ENCODE data around the gene EFHC2. TPM values are rescaled to one million over a fixed set of nuclear protein-coding genes. Genes with fewer than 3 reads are reported as not detected.

EFHC2 gene
- polyA plus RNA-seq, 1 of the 3 experiments (the other 2 are of a cell fraction): 0.03 TPM

DNA sequence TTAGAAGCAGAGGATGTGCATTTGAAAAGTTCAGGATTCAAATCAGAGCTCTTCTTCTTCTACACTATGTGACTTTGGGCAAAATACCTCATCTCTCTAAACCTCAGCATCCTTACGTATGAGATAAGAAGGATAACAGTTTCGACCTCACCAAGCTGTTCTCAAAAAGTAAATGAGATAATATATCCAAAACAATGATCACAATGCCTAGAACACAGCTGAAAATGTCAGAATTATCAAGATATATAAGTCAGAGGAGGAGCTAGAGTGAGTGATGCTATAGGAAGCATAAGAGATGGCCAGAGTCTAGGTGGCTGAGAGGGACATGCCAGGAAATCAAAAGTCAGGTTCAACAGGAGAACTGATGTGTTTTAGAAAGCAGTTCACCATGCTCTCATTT, 168.0 kb downstream of the EFHC2 start:
- Histone ChIP-seq H3F3A (replicated peaks; ENCODE audit: insufficient read depth) (no peaks in the 10 kb centered on the region), H2AFZ (ENCODE audit: low read depth) (no peak overlapping the region), H4K20me1 (ENCODE audit: insufficient read depth) (no peaks in the 10 kb centered on the region), H3K4me2 (no peak overlapping the region), H3K79me2 (ENCODE audit: insufficient read depth) (no peaks in the 10 kb centered on the region), H3K27me3 (ENCODE audit: insufficient read depth) (no peaks in the 10 kb centered on the region), H3K27ac (ENCODE audit: low read depth in 2 of 2, low read length in 1 of 2) (no peak overlapping the region), H3K36me3 (replicated peaks in 1 of 2; ENCODE audit: control insufficient read depth in 1 of 2, insufficient read depth in 2 of 2, low read length in 1 of 2) (no peaks in the 10 kb centered on the region), H3K9me3 (no peaks in the 10 kb centered on the region), H3K4me3 (ENCODE audit: low read depth in 2 of 2, low read length in 1 of 2) (no peak overlapping the region), H3K4me1 (ENCODE audit: control insufficient read depth in 1 of 2, insufficient read depth in 2 of 2, low read depth in 1 of 2, low read length in 1 of 2) (no peaks in the 10 kb centered on the region), H3K9me2 (no peaks in the 10 kb centered on the region), H3K9ac (no peak overlapping the region)
- TF ChIP-seq, protein P1, sequence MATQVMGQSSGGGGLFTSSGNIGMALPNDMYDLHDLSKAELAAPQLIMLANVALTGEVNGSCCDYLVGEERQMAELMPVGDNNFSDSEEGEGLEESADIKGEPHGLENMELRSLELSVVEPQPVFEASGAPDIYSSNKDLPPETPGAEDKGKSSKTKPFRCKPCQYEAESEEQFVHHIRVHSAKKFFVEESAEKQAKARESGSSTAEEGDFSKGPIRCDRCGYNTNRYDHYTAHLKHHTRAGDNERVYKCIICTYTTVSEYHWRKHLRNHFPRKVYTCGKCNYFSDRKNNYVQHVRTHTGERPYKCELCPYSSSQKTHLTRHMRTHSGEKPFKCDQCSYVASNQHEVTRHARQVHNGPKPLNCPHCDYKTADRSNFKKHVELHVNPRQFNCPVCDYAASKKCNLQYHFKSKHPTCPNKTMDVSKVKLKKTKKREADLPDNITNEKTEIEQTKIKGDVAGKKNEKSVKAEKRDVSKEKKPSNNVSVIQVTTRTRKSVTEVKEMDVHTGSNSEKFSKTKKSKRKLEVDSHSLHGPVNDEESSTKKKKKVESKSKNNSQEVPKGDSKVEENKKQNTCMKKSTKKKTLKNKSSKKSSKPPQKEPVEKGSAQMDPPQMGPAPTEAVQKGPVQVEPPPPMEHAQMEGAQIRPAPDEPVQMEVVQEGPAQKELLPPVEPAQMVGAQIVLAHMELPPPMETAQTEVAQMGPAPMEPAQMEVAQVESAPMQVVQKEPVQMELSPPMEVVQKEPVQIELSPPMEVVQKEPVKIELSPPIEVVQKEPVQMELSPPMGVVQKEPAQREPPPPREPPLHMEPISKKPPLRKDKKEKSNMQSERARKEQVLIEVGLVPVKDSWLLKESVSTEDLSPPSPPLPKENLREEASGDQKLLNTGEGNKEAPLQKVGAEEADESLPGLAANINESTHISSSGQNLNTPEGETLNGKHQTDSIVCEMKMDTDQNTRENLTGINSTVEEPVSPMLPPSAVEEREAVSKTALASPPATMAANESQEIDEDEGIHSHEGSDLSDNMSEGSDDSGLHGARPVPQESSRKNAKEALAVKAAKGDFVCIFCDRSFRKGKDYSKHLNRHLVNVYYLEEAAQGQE (IDR thresholded peaks at IDR 0.05; ENCODE audit: low read depth, low read length): no peak
- TF ChIP-seq, protein P2, sequence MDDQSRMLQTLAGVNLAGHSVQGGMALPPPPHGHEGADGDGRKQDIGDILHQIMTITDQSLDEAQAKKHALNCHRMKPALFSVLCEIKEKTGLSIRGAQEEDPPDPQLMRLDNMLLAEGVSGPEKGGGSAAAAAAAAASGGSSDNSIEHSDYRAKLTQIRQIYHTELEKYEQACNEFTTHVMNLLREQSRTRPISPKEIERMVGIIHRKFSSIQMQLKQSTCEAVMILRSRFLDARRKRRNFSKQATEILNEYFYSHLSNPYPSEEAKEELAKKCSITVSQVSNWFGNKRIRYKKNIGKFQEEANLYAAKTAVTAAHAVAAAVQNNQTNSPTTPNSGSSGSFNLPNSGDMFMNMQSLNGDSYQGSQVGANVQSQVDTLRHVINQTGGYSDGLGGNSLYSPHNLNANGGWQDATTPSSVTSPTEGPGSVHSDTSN (IDR thresholded peaks at IDR 0.05): no peak
- ChIA-PET POLR2A (no interaction called here), CTCF (interaction anchor here (1.7 kb wide), 1 partner anchor 895 kb away, joined by 3 read pairs; no protein-coding TSS in a partner anchor)
- DNase-seq: no peak
- 22% methylated on average over 2 of the region's 2 CpGs for WGBS (ENCODE audit: low lambda C conversion rate)

DNA sequence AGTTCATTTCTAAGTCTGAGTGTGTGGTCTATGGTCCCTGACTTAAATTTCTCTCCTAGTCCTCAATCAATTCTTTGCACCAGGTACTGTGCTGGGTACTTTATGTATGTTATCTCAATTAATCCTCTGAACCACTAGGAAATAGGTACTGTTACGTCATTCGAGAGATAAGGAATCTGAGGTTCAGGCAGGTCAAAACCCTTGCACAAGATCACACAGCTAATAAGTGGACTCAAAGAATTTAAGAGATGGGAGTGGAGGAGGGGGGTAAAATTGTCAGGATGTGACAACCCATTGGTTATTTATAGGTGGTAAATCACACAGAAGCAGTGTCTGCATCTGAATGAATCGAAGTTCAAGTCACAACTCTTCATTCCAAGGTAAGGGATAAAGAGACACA, 169.4 kb downstream of the EFHC2 start:
- no peaks in the 10 kb centered on the region for H3K9me2 ChIP-seq
- no peak overlapping the region for H3K9ac ChIP-seq
- ChIA-PET CTCF (interaction anchor here (1.7 kb wide), 1 partner anchor 896 kb away, joined by 3 read pairs; no protein-coding TSS in a partner anchor), POLR2A (no interaction called here)
- no peaks in the 10 kb centered on the region for H3K4me1 ChIP-seq (ENCODE audit: control insufficient read depth in 1 of 2, insufficient read depth in 2 of 2, low read depth in 1 of 2, low read length in 1 of 2)
- H3K27me3 ChIP-seq (ENCODE audit: insufficient read depth): no peaks in the 10 kb centered on the region
- no peaks in the 10 kb centered on the region for H4K20me1 ChIP-seq (ENCODE audit: insufficient read depth)
- no peaks in the 10 kb centered on the region for H3F3A ChIP-seq (replicated peaks; ENCODE audit: insufficient read depth)
- no peaks in the 10 kb centered on the region for H3K79me2 ChIP-seq (ENCODE audit: insufficient read depth)
- no peak overlapping the region for H2AFZ ChIP-seq (ENCODE audit: low read depth)
- H3K36me3 ChIP-seq (replicated peaks in 1 of 2; ENCODE audit: control insufficient read depth in 1 of 2, insufficient read depth in 2 of 2, low read length in 1 of 2): no peaks in the 10 kb centered on the region
- H3K4me3 ChIP-seq (ENCODE audit: low read depth in 2 of 2, low read length in 1 of 2): no peak overlapping the region
- 36% methylated on average over 3 of the region's 3 CpGs for WGBS (ENCODE audit: low lambda C conversion rate)
- no peak overlapping the region for H3K27ac ChIP-seq (ENCODE audit: low read depth in 2 of 2, low read length in 1 of 2)
- no peak for DNase-seq
- H3K9me3 ChIP-seq: no peaks in the 10 kb centered on the region
- H3K4me2 ChIP-seq: no peak overlapping the region
- TF ChIP-seq, protein P3, sequence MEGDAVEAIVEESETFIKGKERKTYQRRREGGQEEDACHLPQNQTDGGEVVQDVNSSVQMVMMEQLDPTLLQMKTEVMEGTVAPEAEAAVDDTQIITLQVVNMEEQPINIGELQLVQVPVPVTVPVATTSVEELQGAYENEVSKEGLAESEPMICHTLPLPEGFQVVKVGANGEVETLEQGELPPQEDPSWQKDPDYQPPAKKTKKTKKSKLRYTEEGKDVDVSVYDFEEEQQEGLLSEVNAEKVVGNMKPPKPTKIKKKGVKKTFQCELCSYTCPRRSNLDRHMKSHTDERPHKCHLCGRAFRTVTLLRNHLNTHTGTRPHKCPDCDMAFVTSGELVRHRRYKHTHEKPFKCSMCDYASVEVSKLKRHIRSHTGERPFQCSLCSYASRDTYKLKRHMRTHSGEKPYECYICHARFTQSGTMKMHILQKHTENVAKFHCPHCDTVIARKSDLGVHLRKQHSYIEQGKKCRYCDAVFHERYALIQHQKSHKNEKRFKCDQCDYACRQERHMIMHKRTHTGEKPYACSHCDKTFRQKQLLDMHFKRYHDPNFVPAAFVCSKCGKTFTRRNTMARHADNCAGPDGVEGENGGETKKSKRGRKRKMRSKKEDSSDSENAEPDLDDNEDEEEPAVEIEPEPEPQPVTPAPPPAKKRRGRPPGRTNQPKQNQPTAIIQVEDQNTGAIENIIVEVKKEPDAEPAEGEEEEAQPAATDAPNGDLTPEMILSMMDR (IDR thresholded peaks at IDR 0.05): no peak
- TF ChIP-seq TEAD4 (IDR thresholded peaks at IDR 0.05; ENCODE audit: borderline replicate concordance, insufficient read depth) (no peak), MXI1 (IDR thresholded peaks at IDR 0.05; ENCODE audit: low read depth, low read length) (no peak), CHD2 (IDR thresholded peaks at IDR 0.05; ENCODE audit: low read length, partially characterized antibody) (no peak), POLR2AphosphoS5 (IDR thresholded peaks at IDR 0.05; ENCODE audit: low read depth, low read length) (no peak), RAD21 (IDR thresholded peaks at IDR 0.05; ENCODE audit: low read length) (no peak), RCOR1 (IDR thresholded peaks at IDR 0.05; ENCODE audit: low read length) (no peak), NFIC (IDR thresholded peaks at IDR 0.05; ENCODE audit: borderline replicate concordance) (no peak), FOSL2 (IDR thresholded peaks at IDR 0.05; ENCODE audit: borderline replicate concordance, low read depth) (no peak), FOXJ3 (CRISPR knock-in tag; IDR thresholded peaks at IDR 0.05) (no peak)
- TF ChIP-seq, protein P4, sequence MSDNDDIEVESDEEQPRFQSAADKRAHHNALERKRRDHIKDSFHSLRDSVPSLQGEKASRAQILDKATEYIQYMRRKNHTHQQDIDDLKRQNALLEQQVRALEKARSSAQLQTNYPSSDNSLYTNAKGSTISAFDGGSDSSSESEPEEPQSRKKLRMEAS (IDR thresholded peaks at IDR 0.05; ENCODE audit: low read depth): no peak
- TF ChIP-seq, protein P2 (IDR thresholded peaks at IDR 0.05): no peak
- TF ChIP-seq, protein P1 (IDR thresholded peaks at IDR 0.05; ENCODE audit: low read depth, low read length): no peak

Data from SK-N-SH (cell line).